ENCODE measurements around the gene OMG.

GRCh38 chr17:31274252-31274651 is 22.8 kb downstream of the OMG start:
- TF ChIP-seq CTCF (IDR thresholded peaks at IDR 0.05; ENCODE audit: low read depth, low read length, poor library complexity, severe bottlenecking) (no peak), EZH2phosphoT487 (IDR thresholded peaks at IDR 0.05; ENCODE audit: borderline replicate concordance, low read length) (no peak)
